Thyroid gland (tissue), 4 donors: ENCODE data around the gene KCNS3. TPM values are rescaled to one million over a fixed set of nuclear protein-coding genes. Genes with fewer than 3 reads are reported as not detected.

Experiments used
- DNase-seq, 2 donors: peaks; one replicate each; pipeline ENCODE4 v3.0.0-alpha.2; 2019
- H3K27ac ChIP-seq, 3 donors: fragments of 200-600 bp; sonication (generic); 1 replicate in 2 of 3; 2 replicates in 1 of 3; pipeline ENCODE4 v1.5.1; 2016 to 2019; ENCODE audit warnings: mild to moderate bottlenecking in 1 of 3, moderate library complexity in 1 of 3
- H3K27me3 ChIP-seq: fragments of 200-600 bp; sonication (generic); one replicate; pipeline ENCODE4 v1.5.1; 2019
- H3K36me3 ChIP-seq, 2 donors: fragments of 200-600 bp; sonication (generic); one replicate each; pipeline ENCODE4 v1.5.1; 2016 to 2019
- H3K4me1 ChIP-seq, 2 donors: fragments of 200-600 bp; sonication (generic); one replicate each; pipeline ENCODE4 v1.5.1; 2017 to 2019
- H3K4me3 ChIP-seq, 3 donors: fragments of 200-600 bp; sonication (generic); replicated peaks in 1 of 3; 1 replicate in 2 of 3; 2 replicates in 1 of 3; pipeline ENCODE4 v1.5.1; 2016; ENCODE audit warnings: mild to moderate bottlenecking in 1 of 3
- H3K9me3 ChIP-seq: fragments of 200-600 bp; sonication (generic); one replicate; pipeline ENCODE4 v1.5.1; 2017
- CTCF ChIP-seq, 6 experiments: fragments of 200-600 bp in 3 of 6; fragments of 450-650 bp in 3 of 6; sonication (generic) in 3 of 6; IDR thresholded peaks; one replicate each; pipeline ENCODE4 v1.5.1; 2016 to 2019; ENCODE audit warnings: antibody characterized with exemption in 6 of 6, mild to moderate bottlenecking in 2 of 6, inconsistent platforms in 1 of 6, moderate library complexity in 1 of 6
- POLR2A ChIP-seq, 2 donors: fragments of 450-650 bp; IDR thresholded peaks; one replicate each; pipeline ENCODE4 v1.6.1; 2017; ENCODE audit warnings: antibody characterized with exemption in 2 of 2, mild to moderate bottlenecking in 2 of 2, moderate library complexity in 1 of 2
- WGBS, 2 donors: methylation state at CpG; one replicate each; pipeline ENCODE4 v1.1.5; 2017; 5-methylcytosine and 5-hydroxymethylcytosine counted together
- intact Hi-C: fragments of 100-400 bp; cut with DNase I; formaldehyde crosslinking; loops from one replicate; pipeline ENCODE4 v1.15.1; 2023
- total RNA-seq, 4 donors: library from RNA; depleted of rRNA; stranded (reverse); fragments of >200 nt; gene quantifications; one replicate each; pipeline ENCODE4 v1.2.3, GENCODE V29; 2016

The KCNS3 gene
- total RNA-seq, 4 donors from 2014 or later = 6.2 to 25.1 (median 7.6) TPM

- H3K36me3 ChIP-seq = no peaks in the 10 kb centered on the region
- H3K4me1 ChIP-seq = no peaks in the 10 kb centered on the region
- WGBS, 2 donors = 87 to 91% methylated on average over 4 of the region's 4 CpGs
- no peak for TF ChIP-seq CTCF (IDR thresholded peaks at IDR 0.05)
- no peak for TF ChIP-seq POLR2A (IDR thresholded peaks at IDR 0.05)
- intact Hi-C loops = loop anchor here (10.0 kb wide), 2 partner anchors 305 to 535 kb away; no protein-coding TSS in a partner anchor
- no peak for DNase-seq
- no peaks in the 10 kb centered on the region for H3K27me3 ChIP-seq
- H3K9me3 ChIP-seq = no peaks in the 10 kb centered on the region
- H3K27ac ChIP-seq = no peak overlapping the region
- no peak overlapping the region for H3K4me3 ChIP-seq
Measured at GRCh38 chr2:17850151-17850550, 28.3 kb upstream of the KCNS3 start.

- H3K36me3 ChIP-seq = no peaks in the 10 kb centered on the region
- 42 to 45% methylated on average over 9 of the region's 9 CpGs for WGBS, 2 donors
- no peaks in the 10 kb centered on the region for H3K9me3 ChIP-seq
- TF ChIP-seq POLR2A (IDR thresholded peaks at IDR 0.05) (no peak), CTCF (IDR thresholded peaks at IDR 0.05) (peak; percentile 51 to 83 (median 72))
- no peaks in the 10 kb centered on the region for H3K27me3 ChIP-seq
- no peak overlapping the region for H3K27ac ChIP-seq
- intact Hi-C loops = loop anchor here (10.0 kb wide), 2 partner anchors 303 to 533 kb away; no protein-coding TSS in a partner anchor
- no peaks in the 10 kb centered on the region for H3K4me1 ChIP-seq
- peak; percentile 46 to 51 for DNase-seq
- no peak overlapping the region for H3K4me3 ChIP-seq
Measured at GRCh38 chr2:17851731-17852585, 26.5 kb upstream of the KCNS3 start.

GRCh38 chr2:17853799-17854198 lies 24.7 kb upstream of the KCNS3 start:
- Histone ChIP-seq H3K9me3 (no peaks in the 10 kb centered on the region), H3K27me3 (no peaks in the 10 kb centered on the region), H3K4me1 (no peaks in the 10 kb centered on the region), H3K27ac (no peak overlapping the region), H3K36me3 (no peaks in the 10 kb centered on the region), H3K4me3 (no peak overlapping the region)
- no peak for DNase-seq
- 66 to 68% methylated on average over 4 of the region's 4 CpGs for WGBS, 2 donors
- intact Hi-C loops = loop anchor here (10.0 kb wide), 2 partner anchors 301 to 531 kb away; no protein-coding TSS in a partner anchor
- no peak for TF ChIP-seq CTCF (IDR thresholded peaks at IDR 0.05)
- TF ChIP-seq POLR2A (IDR thresholded peaks at IDR 0.05) = no peak

- no peak for TF ChIP-seq CTCF (IDR thresholded peaks at IDR 0.05)
- H3K4me1 ChIP-seq = no peaks in the 10 kb centered on the region
Measured at GRCh38 chr2:17857021-17857420, 21.4 kb upstream of the KCNS3 start.

GRCh38 chr2:17858064-17858463 lies 20.4 kb upstream of the KCNS3 start:
- H3K27me3 ChIP-seq = no peaks in the 10 kb centered on the region
- intact Hi-C loops = loop anchor here (10.0 kb wide), 2 partner anchors 297 to 527 kb away; no protein-coding TSS in a partner anchor
- H3K4me3 ChIP-seq = no peak overlapping the region
- no peaks in the 10 kb centered on the region for H3K36me3 ChIP-seq
- 43 to 47% methylated on average over 1 of the region's 1 CpG for WGBS, 2 donors
- no peak for DNase-seq
- no peaks in the 10 kb centered on the region for H3K9me3 ChIP-seq
- no peaks in the 10 kb centered on the region for H3K4me1 ChIP-seq
- no peak overlapping the region for H3K27ac ChIP-seq
- no peak for TF ChIP-seq POLR2A (IDR thresholded peaks at IDR 0.05)
- TF ChIP-seq CTCF (IDR thresholded peaks at IDR 0.05) = no peak

More at GRCh38 chr2:17857021-17857420, 21.4 kb upstream of the KCNS3 start:
- no peaks in the 10 kb centered on the region for H3K27me3 ChIP-seq
- intact Hi-C loops = loop anchor here (10.0 kb wide), 2 partner anchors 298 to 528 kb away; no protein-coding TSS in a partner anchor
- no peak overlapping the region for H3K27ac ChIP-seq
- H3K4me3 ChIP-seq = no peak overlapping the region
- no peaks in the 10 kb centered on the region for H3K36me3 ChIP-seq
- 60 to 69% methylated on average over 3 of the region's 3 CpGs for WGBS, 2 donors
- no peaks in the 10 kb centered on the region for H3K9me3 ChIP-seq
- no peak for DNase-seq
